Measurements from ENCODE around the gene BORCS6.

GRCh38 chr17:8160741-8161221, 29.2 kb downstream of the BORCS6 start:
- TF ChIP-seq CTCF (IDR thresholded peaks at IDR 0.05), result no peak
- TF ChIP-seq EZH2 (IDR thresholded peaks at IDR 0.05; ENCODE audit: borderline replicate concordance, insufficient read depth, low read depth, low read length, poor library complexity, severe bottlenecking), result no peak
